Measurements from ENCODE around the gene ZNF438. TPM values are rescaled to one million over a fixed set of nuclear protein-coding genes. Genes with fewer than 3 reads are reported as not detected.
A peak's percentile ranks its signal among the peaks of the same experiment; 100 is the strongest.

Gene ZNF438
- total RNA-seq, 6 experiments from 2014 or later: 3.0 to 4.6 (median 3.9) TPM

DNA sequence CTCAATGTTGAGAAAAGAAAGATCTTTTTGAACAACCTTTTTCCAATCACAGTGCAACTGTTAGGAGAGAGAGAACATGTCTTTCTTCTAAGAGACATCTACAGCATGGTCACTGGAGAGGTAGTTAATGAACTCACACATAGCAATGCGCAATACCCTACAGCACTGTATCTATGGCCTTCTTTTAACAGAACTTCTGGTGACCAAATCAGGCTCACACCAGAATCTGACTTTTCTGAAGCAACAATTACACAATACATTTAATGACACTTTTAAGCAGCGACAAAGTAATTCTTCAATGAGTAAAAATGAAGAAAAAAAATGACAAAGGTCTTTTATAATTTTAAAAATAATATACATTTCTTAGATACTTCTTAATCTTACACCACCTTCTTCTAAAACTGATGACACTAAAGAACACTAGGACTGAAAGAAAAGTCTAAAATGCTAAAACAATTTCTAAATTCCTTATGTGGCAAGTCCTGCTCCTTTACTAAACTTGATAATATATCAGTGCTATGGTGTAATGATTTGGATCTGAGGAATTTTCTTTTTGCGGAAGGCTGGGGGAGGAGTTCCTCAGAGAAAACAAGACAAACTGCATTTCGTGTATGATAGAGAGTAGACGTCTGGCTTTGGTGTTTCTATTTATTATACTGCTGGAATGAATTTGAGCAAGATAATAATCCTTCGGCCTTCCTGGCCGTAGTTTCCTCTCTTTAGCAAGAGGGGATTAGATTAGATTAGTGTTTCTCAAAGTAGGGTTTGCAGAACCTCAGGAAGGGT lies 166.3 kb downstream of the ZNF438 start:
- TF ChIP-seq CTCF (IDR thresholded peaks at IDR 0.05): no peak
- Mint-ChIP-seq H3K4me3 (no peak overlapping the region), H3K4me1 (ENCODE audit: low read depth) (peaks cover 27% of the 10 kb centered on the region), H3K9me3 (no peaks in the 10 kb centered on the region), H3K27ac (no peak overlapping the region), H3K36me3 (ENCODE audit: low read depth) (no peaks in the 10 kb centered on the region), H3K27me3 (ENCODE audit: insufficient read depth) (no peaks in the 10 kb centered on the region; the same call in 1 of the 2 replicates)
- DNase-seq: no peak

DNA sequence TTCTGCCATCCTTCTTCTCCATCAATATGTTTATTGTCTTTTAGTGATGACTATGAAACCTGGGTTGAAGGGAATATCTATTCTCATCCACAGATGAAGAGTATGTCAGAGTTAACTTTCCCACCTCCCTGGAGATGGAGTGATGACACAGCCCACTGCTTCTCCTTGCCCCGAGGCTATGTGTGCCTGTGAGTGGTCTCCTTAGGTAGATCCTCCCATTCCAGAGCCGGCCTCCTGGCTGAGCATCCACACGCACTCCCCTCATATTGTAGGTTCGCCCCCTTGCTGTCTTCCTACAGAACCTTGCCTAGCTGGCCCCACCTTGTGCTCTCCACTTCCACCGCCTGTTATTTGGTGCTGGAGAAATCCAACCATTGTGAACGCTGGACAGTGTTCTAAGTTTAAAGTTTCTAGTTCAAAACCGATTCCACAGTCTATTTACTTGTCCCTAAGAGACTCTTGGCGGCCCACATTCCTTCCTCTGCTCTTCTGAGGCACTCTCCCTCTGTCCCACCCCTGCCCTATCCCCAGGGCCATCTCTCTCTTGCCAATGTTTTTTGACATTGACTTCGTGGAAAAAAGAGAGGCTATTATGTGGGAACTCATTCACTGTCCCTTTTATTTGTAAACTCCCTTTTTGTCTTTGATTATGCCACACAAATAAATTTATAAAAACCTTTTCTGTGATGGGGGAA lies 168.0 kb downstream of the ZNF438 start:
- Mint-ChIP-seq H3K4me1 (ENCODE audit: low read depth) (peaks cover 39% of the 10 kb centered on the region), H3K27me3 (ENCODE audit: insufficient read depth) (no peaks in the 10 kb centered on the region; the same call in 1 of the 2 replicates), H3K9me3 (no peaks in the 10 kb centered on the region), H3K36me3 (ENCODE audit: low read depth) (no peaks in the 10 kb centered on the region), H3K27ac (peak overlapping the region; percentile 11; the same call in 1 of the 2 replicates), H3K4me3 (no peak overlapping the region)
- DNase-seq: no peak
- TF ChIP-seq CTCF (IDR thresholded peaks at IDR 0.05): no peak

GRCh38 chr10:30862486-30862885 lies 169.2 kb downstream of the ZNF438 start:
- Mint-ChIP-seq H3K36me3 (ENCODE audit: low read depth) (no peaks in the 10 kb centered on the region), H3K4me3 (peak overlapping the region; percentile 27), H3K9me3 (no peaks in the 10 kb centered on the region), H3K4me1 (ENCODE audit: low read depth) (peaks cover 50% of the 10 kb centered on the region), H3K27me3 (ENCODE audit: insufficient read depth) (no peaks in the 10 kb centered on the region; the same call in 1 of the 2 replicates), H3K27ac (peak overlapping the region; percentile 82)
- no peak for TF ChIP-seq CTCF (IDR thresholded peaks at IDR 0.05)
- DNase-seq: peak; percentile 54

DNA sequence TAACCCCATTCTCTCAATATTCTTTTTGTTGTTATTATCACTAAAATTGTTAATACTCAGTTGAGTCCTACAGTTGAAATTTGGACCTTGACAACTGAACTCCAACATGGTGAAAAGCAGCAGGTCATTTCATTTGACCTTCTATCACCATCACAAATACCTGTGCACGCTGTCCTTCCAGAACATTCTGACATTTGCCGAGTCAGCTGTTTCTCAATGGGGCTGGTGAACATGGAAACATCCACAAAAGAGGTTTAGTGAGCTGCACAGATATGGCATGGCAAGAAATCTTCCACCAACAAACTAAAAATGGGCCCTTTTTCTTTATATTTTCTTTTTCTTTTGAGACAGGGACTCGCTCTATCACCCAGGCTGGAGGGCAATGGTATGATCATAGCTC lies 169.7 kb downstream of the ZNF438 start:
- H3K9me3 Mint-ChIP-seq: no peaks in the 10 kb centered on the region

DNA sequence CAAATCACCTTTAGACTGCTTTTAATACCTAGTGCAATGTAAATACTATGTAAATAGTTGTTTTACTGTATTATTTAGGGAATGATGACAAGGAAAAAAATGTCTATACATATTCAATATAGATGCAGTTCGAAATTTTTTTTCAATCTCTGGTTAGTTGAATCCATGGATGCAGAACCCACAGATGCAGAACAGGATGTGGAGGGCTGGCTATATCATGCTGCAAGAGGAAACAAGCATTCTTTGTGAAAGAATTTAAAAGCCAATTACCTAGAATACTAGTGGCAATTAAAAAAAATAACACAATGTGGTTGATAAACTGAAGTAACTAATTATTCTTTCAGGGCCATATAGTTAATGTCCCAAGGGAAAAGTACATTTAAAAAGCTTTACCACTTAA lies 170.4 kb downstream of the ZNF438 start:
- H3K27me3 Mint-ChIP-seq (ENCODE audit: insufficient read depth): no peaks in the 10 kb centered on the region; the same call in 1 of the 2 replicates
- peaks cover 50% of the 10 kb centered on the region for H3K4me1 Mint-ChIP-seq (ENCODE audit: low read depth)
- no peaks in the 10 kb centered on the region for H3K36me3 Mint-ChIP-seq (ENCODE audit: low read depth)

More for the DNA sequence above, 169.7 kb downstream of the ZNF438 start:
- Mint-ChIP-seq H3K27me3 (ENCODE audit: insufficient read depth) (no peaks in the 10 kb centered on the region; the same call in 1 of the 2 replicates), H3K36me3 (ENCODE audit: low read depth) (no peaks in the 10 kb centered on the region), H3K4me3 (no peak overlapping the region), H3K4me1 (ENCODE audit: low read depth) (peaks cover 50% of the 10 kb centered on the region), H3K27ac (peak overlapping the region; percentile 82)
- TF ChIP-seq CTCF (IDR thresholded peaks at IDR 0.05): no peak
- no peak for DNase-seq

More for the DNA sequence above, 170.4 kb downstream of the ZNF438 start:
- Mint-ChIP-seq H3K9me3 (no peaks in the 10 kb centered on the region), H3K4me3 (no peak overlapping the region), H3K27ac (no peak overlapping the region)
- no peak for TF ChIP-seq CTCF (IDR thresholded peaks at IDR 0.05)
- DNase-seq: no peak

All from HFFc6 (cell line).